Stimulated activated effector memory CD8-positive, alpha-beta T cell treated with anti-CD3 and anti-CD28 coated beads, Interleukin-12 subunit alpha, Interleukin-12 subunit beta, amount 100 ng/mL, for 72 hours (primary cell): Measurements from ENCODE around the gene MUC3A.

Experiments
- ATAC-seq: fragments of 150-1000 bp; cut with Tn5 transposase; 2 replicates; pipeline ENCODE4 v1.10.0; 2021
- DNase-seq, 2 donors: peaks; one replicate each; pipeline ENCODE4 v3.0.0; 2021 to 2022; ENCODE audit warnings: low spot score in 2 of 2
- H3K27ac Mint-ChIP-seq: one replicate; pipeline ENCODE4 v1.8.0; 2022; ENCODE audit warnings: mild to moderate bottlenecking, mixed read lengths
- H3K36me3 Mint-ChIP-seq: one replicate; pipeline ENCODE4 v1.8.0; 2022; ENCODE audit warnings: mild to moderate bottlenecking, mixed read lengths
- H3K4me1 Mint-ChIP-seq: one replicate; pipeline ENCODE4 v1.8.0; 2022; ENCODE audit warnings: mixed read lengths
- H3K4me3 Mint-ChIP-seq: one replicate; pipeline ENCODE4 v1.8.0; 2022; ENCODE audit warnings: mild to moderate bottlenecking, mixed read lengths
- H3K9me3 Mint-ChIP-seq: one replicate; pipeline ENCODE4 v1.8.0; 2022; ENCODE audit warnings: mixed read lengths

The MUC3A gene

GRCh38 chr7:101015626-101016025 is 66.3 kb downstream of the MUC3A start:
- Mint-ChIP-seq H3K36me3 (peaks cover 13% of the 10 kb centered on the region), H3K4me3 (peak overlapping the region; percentile 85), H3K4me1 (peaks cover 33% of the 10 kb centered on the region), H3K9me3 (no peaks in the 10 kb centered on the region), H3K27ac (peak overlapping the region; percentile 97)
- ATAC-seq (no peak), DNase-seq (no peak)

DNA sequence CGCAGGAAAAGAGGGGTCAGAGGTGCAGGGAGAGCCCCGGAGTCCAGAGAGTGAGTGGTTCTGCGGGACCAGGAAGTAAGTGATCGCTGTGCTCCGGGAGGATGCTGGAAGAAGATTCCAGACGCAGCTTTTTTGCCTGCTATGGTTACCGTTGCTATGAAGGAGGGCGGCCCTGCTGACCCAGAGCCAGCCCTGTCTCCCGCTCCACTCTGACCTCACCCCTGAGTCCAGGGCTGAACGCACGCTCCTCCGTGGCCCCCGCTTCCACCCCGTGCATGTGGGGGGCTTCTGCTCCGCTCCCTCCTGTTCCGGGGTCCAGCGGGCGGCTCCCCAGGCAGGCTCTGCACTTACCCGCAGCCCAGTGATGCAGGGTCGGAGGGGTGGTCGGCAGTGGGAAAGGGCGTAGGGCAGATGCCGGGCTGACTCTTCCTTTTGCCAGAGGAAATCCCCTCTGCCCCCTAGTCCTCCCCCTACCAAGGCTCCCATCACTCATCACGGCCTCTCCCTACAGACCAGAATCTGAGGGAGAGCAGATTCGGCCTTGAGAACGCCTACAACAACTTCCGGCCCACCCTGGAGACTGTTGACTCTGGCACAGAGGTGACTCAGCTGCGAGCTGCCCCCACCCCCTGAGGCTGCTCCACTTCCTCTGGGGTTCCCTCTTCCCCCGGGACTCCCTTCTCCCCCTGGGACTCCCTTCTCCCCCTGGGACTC is 67.9 kb downstream of the MUC3A start:
- ATAC-seq (peak; percentile 95), DNase-seq (peak; percentile 58 to 85)
- Mint-ChIP-seq H3K4me3 (peak overlapping the region; percentile 85), H3K4me1 (peaks cover 33% of the 10 kb centered on the region), H3K27ac (peak overlapping the region; percentile 97), H3K9me3 (no peaks in the 10 kb centered on the region), H3K36me3 (peaks cover 8% of the 10 kb centered on the region)
